GM15510 (cell line): ENCODE results near the gene FADD.

Experiments
- POLR2A ChIP-seq: IDR thresholded peaks from 3 replicates; pipeline ENCODE4 v1.6.1; 2011; ENCODE audit warnings: borderline replicate concordance; ENCODE audit not compliant: insufficient read length; ENCODE audit errors: extremely low read depth

The FADD gene

DNA sequence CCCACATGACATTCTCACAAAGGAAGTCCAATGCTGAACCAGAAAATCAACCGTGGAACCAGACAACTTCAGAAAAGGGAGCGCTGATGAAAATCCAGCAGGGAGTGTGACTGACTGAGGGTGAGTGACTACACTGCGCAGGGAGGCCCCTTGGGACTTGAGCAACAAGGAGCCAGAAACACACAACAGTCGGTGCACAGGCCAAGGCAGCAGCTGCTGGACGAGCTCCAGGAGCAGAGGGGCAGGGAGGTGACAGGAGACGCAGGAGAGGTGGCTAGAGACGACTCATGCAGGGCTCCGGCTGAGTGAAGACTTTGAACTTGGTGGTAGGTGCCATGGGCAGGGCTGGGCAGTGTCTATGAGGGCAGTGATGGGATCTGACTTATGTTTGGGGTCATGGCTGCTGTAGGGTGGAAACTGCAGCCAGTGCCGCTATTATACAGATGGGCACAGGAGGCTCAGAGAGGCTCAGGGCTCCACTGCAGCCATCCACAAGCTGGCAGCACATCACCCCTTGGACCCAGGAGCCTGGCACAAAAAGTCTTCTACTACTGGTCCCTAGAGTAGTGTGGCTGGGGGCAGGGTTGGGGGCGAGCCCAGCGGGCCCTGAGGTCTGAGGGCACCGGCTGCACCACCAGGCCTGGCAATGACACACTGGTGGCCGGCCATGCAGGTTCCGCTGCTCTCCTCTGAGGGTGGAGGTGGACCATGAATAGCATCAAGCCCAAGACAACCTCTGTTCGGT is 10.3 kb upstream of the FADD start:
- TF ChIP-seq POLR2A: no peak

DNA sequence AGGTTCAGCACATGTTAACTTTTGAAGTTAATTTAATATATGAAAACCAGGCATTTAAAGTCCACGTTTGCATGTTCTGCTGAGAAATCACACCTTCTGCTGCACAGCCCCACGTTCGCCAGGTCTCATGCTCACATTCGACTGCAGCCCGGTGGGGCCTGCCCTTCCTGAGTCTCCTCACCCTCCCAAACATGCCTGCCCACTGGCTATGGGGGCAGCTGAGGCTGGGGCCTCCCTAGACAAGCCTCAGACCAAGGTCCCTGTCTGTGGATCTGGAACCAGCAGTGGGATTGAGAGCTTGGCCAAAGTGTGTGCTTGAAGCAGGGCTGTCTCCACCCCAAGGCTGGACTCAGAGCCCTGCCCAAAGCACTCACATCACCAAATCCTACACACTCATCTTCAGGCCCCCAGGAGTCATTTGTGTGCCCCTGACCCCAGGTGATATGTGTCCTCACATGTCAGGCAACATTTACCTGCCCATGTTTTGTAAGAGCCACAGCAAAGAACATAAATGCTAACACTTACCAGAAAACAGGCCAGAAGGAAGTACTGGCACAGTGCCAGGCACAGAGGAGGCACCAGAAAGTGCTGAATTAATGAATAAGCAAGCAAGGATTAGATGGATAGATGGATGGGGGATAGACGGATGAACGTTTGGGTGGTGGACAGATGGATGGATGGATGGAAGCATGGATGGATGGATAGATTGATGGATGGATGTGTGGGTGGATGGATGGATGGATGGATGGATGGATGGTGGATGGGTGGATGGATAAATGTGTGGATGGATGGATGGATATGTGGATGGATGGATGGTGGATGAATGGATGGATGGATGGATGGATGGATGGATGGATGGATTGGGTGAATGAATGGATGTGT is 9.4 kb upstream of the FADD start:
- TF ChIP-seq POLR2A: no peak

GRCh38 chr11:70194792-70195791 is 8.0 kb upstream of the FADD start:
- no peak for TF ChIP-seq POLR2A

- TF ChIP-seq POLR2A: no peak
Measured at GRCh38 chr11:70200212-70200844, 2.8 kb upstream of the FADD start.

DNA sequence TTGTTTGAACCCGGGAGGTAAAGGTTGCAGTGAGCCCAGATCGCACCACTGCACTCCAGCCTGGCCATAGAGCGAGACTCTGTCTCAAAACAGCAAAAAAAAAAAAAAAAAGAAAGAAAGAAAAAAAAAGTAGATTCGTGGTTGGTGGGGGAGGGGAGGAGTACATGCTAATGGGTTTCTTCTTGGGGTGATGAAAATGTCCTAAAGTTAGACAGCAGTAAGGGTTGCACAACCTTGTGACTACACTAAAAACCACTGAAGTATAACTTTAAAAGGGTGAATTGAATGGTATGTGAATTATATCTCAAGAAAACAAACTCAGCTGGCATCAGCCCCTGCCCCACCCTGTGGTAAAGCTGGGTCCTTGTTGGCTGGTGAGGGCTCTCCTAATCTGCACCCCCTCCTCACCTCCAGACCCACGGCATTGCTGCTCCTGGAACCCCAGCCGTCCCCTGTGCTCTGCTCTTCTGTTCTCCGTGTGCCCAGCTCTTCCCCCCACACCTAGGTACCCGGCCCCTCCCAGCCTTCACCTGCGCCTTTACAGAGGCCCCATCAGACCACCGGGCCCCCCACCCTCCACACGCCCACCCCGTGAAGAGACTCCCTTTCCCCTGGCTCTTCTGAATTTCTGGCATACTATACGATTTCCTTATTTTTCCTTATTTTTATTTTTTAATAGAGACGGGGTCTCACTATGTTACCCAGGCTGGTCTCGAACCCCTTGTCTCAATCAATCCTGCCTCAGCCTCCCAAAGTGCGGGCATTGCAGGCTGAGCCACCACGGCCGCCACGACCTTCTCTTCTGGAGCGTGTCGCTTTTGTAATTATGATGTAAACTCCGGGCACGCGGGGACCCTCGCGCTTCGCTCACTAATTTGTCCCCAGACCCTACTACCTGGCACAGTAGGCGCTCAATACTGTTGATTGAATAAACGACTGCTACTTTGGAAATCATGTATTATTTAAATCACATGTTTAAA is 924 bp upstream of the FADD start:
- no peak for TF ChIP-seq POLR2A

DNA sequence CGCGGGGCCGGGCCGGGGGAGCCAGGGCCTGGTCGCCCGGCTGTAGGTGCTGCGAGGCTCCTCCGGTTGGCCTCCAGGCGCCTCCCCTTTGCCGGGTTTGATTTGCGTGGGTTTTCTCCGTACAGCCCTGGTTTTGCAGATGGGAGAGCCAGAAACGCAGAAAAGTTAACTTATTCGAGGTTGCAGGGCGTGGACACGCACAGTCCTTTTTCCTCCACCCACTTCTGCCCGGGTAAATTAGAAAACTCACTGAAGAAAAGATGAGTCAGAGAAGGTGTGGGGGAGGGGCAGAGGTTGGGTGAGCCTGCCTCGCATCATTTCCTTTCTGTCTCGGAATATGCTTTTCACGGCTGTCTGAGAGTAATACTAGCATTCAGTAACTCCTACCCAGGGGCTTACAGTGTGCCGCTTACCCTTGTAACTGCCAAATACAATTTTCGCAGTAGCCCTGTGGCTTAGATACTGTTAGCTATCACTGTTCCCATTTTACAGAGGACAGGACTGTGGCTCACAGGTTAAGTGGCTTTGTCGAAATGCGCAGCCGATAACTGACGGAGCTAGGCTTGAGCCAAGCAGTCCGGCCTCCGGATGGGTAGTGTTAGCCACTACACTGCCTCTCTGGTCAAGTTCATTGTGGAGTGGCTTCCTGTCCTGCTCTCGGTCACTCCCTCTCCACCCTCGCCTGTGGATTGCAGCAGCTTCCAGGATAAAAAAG is 812 bp downstream of the FADD start:
- TF ChIP-seq POLR2A: no peak

- TF ChIP-seq POLR2A: no peak
Measured at GRCh38 chr11:70204466-70204799, 1.3 kb downstream of the FADD start.

DNA sequence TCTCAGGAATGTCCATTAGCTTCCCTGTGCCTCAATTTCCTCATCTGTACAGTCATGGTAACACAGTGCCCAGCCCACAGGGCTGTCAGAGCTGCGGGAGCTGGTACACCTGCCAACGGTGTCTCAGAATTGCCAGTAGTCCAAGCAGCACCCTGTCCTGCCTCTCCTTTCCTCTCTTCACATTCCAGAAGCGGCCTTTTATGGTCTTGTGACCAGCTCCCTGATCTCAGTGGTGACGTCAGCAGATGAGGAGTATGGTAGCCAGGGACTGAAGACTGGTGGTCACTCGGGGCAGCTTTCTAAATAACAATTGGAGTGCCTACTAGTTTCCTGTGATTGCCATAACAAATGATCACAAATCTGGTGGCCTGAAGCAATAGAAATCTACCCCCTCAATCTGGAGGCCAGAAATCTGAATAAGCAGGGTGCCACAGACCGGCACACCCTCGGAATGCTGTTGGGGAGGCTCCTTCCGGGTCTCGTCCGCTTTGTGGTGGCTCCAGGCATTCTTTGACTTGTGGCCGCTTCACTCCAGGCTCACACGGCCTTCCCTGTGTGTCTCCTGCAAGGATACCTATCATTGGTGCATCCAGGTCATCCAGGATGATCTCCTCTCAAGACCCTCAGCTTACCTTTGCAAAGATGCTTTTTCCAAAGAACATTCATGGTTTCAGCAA is 2.1 kb downstream of the FADD start:
- no peak for TF ChIP-seq POLR2A

DNA sequence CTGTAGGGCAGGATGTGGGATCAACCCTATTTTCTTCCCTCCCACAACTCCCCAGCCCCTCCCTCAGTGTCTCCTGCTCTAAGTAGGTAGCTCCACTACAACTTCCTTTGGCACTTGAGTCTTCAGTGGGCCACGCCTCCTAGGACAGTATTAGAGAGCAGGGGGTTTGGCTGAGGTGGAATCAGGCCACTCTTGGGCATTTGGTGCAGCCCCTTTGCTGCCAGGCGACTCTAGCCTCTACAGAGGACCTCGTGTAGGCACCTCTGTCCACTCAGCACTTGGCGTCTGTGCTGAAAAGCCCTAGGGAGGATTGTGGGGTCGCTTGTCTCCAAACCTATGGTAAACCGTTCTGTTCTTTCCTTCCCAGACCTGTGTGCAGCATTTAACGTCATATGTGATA is 2.7 kb downstream of the FADD start:
- no peak for TF ChIP-seq POLR2A

DNA sequence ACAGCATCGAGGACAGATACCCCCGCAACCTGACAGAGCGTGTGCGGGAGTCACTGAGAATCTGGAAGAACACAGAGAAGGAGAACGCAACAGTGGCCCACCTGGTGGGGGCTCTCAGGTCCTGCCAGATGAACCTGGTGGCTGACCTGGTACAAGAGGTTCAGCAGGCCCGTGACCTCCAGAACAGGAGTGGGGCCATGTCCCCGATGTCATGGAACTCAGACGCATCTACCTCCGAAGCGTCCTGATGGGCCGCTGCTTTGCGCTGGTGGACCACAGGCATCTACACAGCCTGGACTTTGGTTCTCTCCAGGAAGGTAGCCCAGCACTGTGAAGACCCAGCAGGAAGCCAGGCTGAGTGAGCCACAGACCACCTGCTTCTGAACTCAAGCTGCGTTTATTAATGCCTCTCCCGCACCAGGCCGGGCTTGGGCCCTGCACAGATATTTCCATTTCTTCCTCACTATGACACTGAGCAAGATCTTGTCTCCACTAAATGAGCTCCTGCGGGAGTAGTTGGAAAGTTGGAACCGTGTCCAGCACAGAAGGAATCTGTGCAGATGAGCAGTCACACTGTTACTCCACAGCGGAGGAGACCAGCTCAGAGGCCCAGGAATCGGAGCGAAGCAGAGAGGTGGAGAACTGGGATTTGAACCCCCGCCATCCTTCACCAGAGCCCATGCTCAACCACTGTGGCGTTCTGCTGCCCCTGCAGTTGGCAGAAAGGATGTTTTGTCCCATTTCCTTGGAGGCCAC is 3.3 kb downstream of the FADD start:
- TF ChIP-seq POLR2A: no peak

DNA sequence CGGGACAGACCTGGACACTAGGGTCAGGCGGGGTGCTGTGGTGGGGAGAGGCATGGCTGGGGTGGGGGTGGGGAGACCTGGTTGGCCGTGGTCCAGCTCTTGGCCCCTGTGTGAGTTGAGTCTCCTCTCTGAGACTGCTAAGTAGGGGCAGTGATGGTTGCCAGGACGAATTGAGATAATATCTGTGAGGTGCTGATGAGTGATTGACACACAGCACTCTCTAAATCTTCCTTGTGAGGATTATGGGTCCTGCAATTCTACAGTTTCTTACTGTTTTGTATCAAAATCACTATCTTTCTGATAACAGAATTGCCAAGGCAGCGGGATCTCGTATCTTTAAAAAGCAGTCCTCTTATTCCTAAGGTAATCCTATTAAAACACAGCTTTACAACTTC is 3.9 kb downstream of the FADD start:
- TF ChIP-seq POLR2A: no peak
